ENCODE results near the gene PLCXD3.
"Not testable (repeated sequence)": the region's sequence is repeated elsewhere in the genome, so short reads cannot be mapped to it uniquely, and the experiment has no call there.

GRCh38 chr5:41322826-41323225, 187.6 kb downstream of the PLCXD3 start:
- not testable (repeated sequence) for TF ChIP-seq CTCF, POLR2A (IDR thresholded peaks at IDR 0.05)
